ENCODE measurements around the gene ECHS1. TPM values are rescaled to one million over a fixed set of nuclear protein-coding genes. Genes with fewer than 3 reads are reported as not detected.
"Not testable (repeated sequence)": the region's sequence is repeated elsewhere in the genome, so short reads cannot be mapped to it uniquely, and the experiment has no call there.

The ECHS1 gene
- total RNA-seq, 1 experiment from 2014 or later, result 58.0 TPM

DNA sequence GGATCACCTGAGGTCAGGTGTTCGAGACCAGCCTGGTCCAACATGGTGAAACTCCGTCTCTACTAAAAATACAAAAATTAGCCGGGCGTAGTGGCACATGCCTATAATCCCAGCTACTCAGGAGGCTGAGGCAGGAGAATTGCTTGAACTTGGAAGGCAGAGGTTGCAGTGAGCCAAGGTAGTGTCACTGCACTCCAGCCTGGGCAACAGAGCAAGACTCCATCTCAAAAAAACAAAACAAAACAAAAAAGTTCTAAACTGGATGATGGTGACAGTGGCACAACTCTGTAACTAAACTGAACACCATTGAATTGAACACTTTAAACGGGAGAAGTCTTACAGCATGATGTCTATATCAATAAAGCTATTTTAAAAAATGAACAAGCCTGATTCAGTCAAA lies 3.0 kb upstream of the ECHS1 start:
- RAD21 ChIA-PET (ENCODE audit: low non-redundant PET in 1 of 2, low total read pairs in 2 of 2, uncharacterized antibody in 2 of 2, unreplicated experiment in 2 of 2); H3K9me2 ChIP-seq (ENCODE audit: insufficient read depth); H3K4me2 ChIP-seq (ENCODE audit: low read length); H3K9ac ChIP-seq (ENCODE audit: low read length); H3K9me3 ChIP-seq (ENCODE audit: control insufficient read depth in 1 of 2, insufficient read depth in 1 of 2, low read depth in 1 of 2, low read length in 2 of 2); POLR2A ChIA-PET; H3K4me1 ChIP-seq (ENCODE audit: control insufficient read depth in 1 of 2, insufficient read depth in 2 of 2, low read length in 2 of 2); H3K36me3 ChIP-seq (ENCODE audit: control insufficient read depth in 1 of 2, insufficient read depth in 2 of 2, low read length in 2 of 2); CTCF ChIA-PET; intact Hi-C loops (cut with micrococcal nuclease); ATAC-seq; H3K27me3 ChIP-seq (ENCODE audit: insufficient read depth, low read length); DNase-seq (ENCODE audit: low read depth, low spot score); BruUV-seq (replicated peaks); H3K79me2 ChIP-seq (ENCODE audit: insufficient read depth, low read length); H3K4me3 ChIP-seq (replicated peaks in 1 of 2; ENCODE audit: low read depth in 1 of 2, low read length in 2 of 2); H2AFZ ChIP-seq (ENCODE audit: low read depth, low read length, poor library complexity, severe bottlenecking); H3K27ac ChIP-seq (ENCODE audit: low read depth, low read length); H4K20me1 ChIP-seq (ENCODE audit: insufficient read depth): not testable (repeated sequence)

DNA sequence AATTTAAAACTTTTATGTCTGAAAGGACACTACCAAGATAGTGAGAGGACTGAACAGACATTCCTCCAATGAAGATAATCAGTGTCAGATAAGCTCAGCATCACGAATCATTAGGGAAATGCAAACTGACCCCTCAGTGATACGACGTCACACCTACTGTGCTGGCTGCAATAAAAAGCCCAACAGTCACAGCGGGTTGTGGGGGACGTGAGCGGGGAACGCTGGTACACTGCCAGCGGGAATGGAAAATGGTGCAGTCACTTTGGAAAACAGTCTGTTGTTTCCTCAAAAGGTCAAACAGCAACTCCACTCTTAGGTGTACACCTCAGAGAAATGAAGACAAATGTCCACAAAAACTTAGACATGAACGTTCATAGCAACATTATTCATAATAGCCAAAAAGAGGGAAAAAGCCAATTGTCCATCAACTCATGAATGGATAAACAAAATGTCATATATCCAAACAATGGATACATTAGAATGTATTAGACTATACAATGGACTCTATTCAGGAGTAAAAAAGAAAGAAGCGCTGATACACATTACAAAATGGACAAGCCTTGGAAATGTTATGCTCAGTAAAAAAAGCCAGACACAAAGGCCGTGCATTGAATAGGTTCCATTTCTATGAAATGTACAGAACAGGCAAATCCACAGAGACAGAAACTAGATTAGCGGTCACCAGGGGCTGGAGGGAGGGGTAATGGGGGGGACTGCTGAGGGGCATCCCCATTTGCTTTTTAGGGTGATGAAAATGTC lies 2.4 kb upstream of the ECHS1 start:
- RAD21 ChIA-PET (ENCODE audit: low non-redundant PET in 1 of 2, low total read pairs in 2 of 2, uncharacterized antibody in 2 of 2, unreplicated experiment in 2 of 2), result no interaction called here
- Histone ChIP-seq H3K36me3 (ENCODE audit: control insufficient read depth in 1 of 2, insufficient read depth in 2 of 2, low read length in 2 of 2) (no peaks in the 10 kb centered on the region), H3K9ac (ENCODE audit: low read length) (no peak overlapping the region), H2AFZ (ENCODE audit: low read depth, low read length, poor library complexity, severe bottlenecking) (no peak overlapping the region), H3K4me1 (ENCODE audit: control insufficient read depth in 1 of 2, insufficient read depth in 2 of 2, low read length in 2 of 2) (peaks cover 0 to 10% of the 10 kb centered on the region in 2 experiments; a peak in 2 of 4 replicates), H3K27ac (ENCODE audit: low read depth, low read length) (no peak overlapping the region), H3K9me3 (ENCODE audit: control insufficient read depth in 1 of 2, insufficient read depth in 1 of 2, low read depth in 1 of 2, low read length in 2 of 2) (no peaks in the 10 kb centered on the region), H3K4me2 (ENCODE audit: low read length) (no peak overlapping the region), H3K9me2 (ENCODE audit: insufficient read depth) (no peaks in the 10 kb centered on the region), H3K79me2 (ENCODE audit: insufficient read depth, low read length) (0 out of 2 replicates have a peak, but pooled peaks cover 4% of the 10 kb centered on the region), H3K27me3 (ENCODE audit: insufficient read depth, low read length) (no peaks in the 10 kb centered on the region), H3K4me3 (replicated peaks in 1 of 2; ENCODE audit: low read depth in 1 of 2, low read length in 2 of 2) (no peak overlapping the region), H4K20me1 (ENCODE audit: insufficient read depth) (no peaks in the 10 kb centered on the region)
- POLR2A ChIA-PET, result no interaction called here
- DNase-seq (ENCODE audit: low read depth, low spot score), result no peak
- ATAC-seq, result no peak
- intact Hi-C loops (cut with micrococcal nuclease), result no loop called here
- no TSS peak for BruUV-seq (replicated peaks)
- CTCF ChIA-PET, result no interaction called here
- TF ChIP-seq CEBPB (IDR thresholded peaks at IDR 0.05; ENCODE audit: low read depth), result no peak
- TF ChIP-seq, protein P1, sequence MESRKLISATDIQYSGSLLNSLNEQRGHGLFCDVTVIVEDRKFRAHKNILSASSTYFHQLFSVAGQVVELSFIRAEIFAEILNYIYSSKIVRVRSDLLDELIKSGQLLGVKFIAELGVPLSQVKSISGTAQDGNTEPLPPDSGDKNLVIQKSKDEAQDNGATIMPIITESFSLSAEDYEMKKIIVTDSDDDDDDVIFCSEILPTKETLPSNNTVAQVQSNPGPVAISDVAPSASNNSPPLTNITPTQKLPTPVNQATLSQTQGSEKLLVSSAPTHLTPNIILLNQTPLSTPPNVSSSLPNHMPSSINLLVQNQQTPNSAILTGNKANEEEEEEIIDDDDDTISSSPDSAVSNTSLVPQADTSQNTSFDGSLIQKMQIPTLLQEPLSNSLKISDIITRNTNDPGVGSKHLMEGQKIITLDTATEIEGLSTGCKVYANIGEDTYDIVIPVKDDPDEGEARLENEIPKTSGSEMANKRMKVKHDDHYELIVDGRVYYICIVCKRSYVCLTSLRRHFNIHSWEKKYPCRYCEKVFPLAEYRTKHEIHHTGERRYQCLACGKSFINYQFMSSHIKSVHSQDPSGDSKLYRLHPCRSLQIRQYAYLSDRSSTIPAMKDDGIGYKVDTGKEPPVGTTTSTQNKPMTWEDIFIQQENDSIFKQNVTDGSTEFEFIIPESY (IDR thresholded peaks at IDR 0.05; ENCODE audit: extremely low read depth, insufficient replicate concordance, low read length), result no peak
- TF ChIP-seq SIN3A (IDR thresholded peaks at IDR 0.05; ENCODE audit: low read depth), result no peak
- no peak for TF ChIP-seq ZFX (IDR thresholded peaks at IDR 0.05)
- TF ChIP-seq, protein P2, sequence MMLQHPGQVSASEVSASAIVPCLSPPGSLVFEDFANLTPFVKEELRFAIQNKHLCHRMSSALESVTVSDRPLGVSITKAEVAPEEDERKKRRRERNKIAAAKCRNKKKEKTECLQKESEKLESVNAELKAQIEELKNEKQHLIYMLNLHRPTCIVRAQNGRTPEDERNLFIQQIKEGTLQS (IDR thresholded peaks at IDR 0.05), result no peak
- TF ChIP-seq, protein P3, sequence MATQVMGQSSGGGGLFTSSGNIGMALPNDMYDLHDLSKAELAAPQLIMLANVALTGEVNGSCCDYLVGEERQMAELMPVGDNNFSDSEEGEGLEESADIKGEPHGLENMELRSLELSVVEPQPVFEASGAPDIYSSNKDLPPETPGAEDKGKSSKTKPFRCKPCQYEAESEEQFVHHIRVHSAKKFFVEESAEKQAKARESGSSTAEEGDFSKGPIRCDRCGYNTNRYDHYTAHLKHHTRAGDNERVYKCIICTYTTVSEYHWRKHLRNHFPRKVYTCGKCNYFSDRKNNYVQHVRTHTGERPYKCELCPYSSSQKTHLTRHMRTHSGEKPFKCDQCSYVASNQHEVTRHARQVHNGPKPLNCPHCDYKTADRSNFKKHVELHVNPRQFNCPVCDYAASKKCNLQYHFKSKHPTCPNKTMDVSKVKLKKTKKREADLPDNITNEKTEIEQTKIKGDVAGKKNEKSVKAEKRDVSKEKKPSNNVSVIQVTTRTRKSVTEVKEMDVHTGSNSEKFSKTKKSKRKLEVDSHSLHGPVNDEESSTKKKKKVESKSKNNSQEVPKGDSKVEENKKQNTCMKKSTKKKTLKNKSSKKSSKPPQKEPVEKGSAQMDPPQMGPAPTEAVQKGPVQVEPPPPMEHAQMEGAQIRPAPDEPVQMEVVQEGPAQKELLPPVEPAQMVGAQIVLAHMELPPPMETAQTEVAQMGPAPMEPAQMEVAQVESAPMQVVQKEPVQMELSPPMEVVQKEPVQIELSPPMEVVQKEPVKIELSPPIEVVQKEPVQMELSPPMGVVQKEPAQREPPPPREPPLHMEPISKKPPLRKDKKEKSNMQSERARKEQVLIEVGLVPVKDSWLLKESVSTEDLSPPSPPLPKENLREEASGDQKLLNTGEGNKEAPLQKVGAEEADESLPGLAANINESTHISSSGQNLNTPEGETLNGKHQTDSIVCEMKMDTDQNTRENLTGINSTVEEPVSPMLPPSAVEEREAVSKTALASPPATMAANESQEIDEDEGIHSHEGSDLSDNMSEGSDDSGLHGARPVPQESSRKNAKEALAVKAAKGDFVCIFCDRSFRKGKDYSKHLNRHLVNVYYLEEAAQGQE (IDR thresholded peaks at IDR 0.05; ENCODE audit: low read depth), result no peak
- no peak for TF ChIP-seq FOSL1 (IDR thresholded peaks at IDR 0.05; ENCODE audit: low read depth)
- no peak for TF ChIP-seq SP1 (IDR thresholded peaks at IDR 0.05; ENCODE audit: low read depth)
- no peak for TF ChIP-seq ZNF274 (IDR thresholded peaks at IDR 0.05; ENCODE audit: low read depth, low read length)
- no peak for TF ChIP-seq SRF (IDR thresholded peaks at IDR 0.05; ENCODE audit: low read depth)
- no peak for TF ChIP-seq POLR2A (IDR thresholded peaks at IDR 0.05; ENCODE audit: borderline replicate concordance, extremely low read depth, insufficient read depth, insufficient read length)
- TF ChIP-seq, protein P4, sequence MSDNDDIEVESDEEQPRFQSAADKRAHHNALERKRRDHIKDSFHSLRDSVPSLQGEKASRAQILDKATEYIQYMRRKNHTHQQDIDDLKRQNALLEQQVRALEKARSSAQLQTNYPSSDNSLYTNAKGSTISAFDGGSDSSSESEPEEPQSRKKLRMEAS (IDR thresholded peaks at IDR 0.05), result no peak
- TF ChIP-seq TCF7L2 (IDR thresholded peaks at IDR 0.05; ENCODE audit: borderline replicate concordance, extremely low read depth, insufficient read depth, insufficient read length), result no peak
- no peak for TF ChIP-seq EZH2phosphoT487 (IDR thresholded peaks at IDR 0.05; ENCODE audit: borderline replicate concordance)
- TF ChIP-seq YY1 (IDR thresholded peaks at IDR 0.05; ENCODE audit: extremely low read depth, insufficient replicate concordance, low read depth, low read length), result no peak
